Neural cell (in vitro differentiated cells): ENCODE measurements around the gene NRAS. TPM values are rescaled to one million over a fixed set of nuclear protein-coding genes. Genes with fewer than 3 reads are reported as not detected.

Experiments
- H2AFZ ChIP-seq: fragments of 200-600, 300-800 bp; sonication (generic), shearing (Covaris generic); 2 replicates; pipeline ENCODE4 v1.6.0; 2014; ENCODE audit warnings: low read depth, mild to moderate bottlenecking, antibody characterized with exemption, low read length, moderate library complexity
- H3F3A ChIP-seq: fragments of 200-600 bp; shearing (Covaris generic); 2 replicates; pipeline ENCODE4 v1.6.1; 2016; ENCODE audit warnings: mild to moderate bottlenecking, moderate library complexity, mixed read lengths, antibody characterized with exemption, low read length; ENCODE audit not compliant: insufficient read depth, poor library complexity, severe bottlenecking
- H3K27ac ChIP-seq: fragments of 200-600, 300-800 bp; sonication (generic), shearing (Covaris generic); 2 replicates; pipeline ENCODE4 v1.5.1; 2014; ENCODE audit warnings: mild to moderate bottlenecking, low read length, moderate library complexity
- H3K27me3 ChIP-seq: fragments of 300-800, 200-600 bp; sonication (generic), shearing (Covaris generic); 2 replicates; pipeline ENCODE4 v1.6.0; 2014; ENCODE audit warnings: mild to moderate bottlenecking, low read depth, low read length, moderate library complexity; ENCODE audit not compliant: insufficient read depth
- H3K36me3 ChIP-seq: fragments of 300-800, 200-600 bp; sonication (generic), shearing (Covaris generic); 2 replicates; pipeline ENCODE4 v1.5.1; 2014; ENCODE audit warnings: mild to moderate bottlenecking, antibody characterized with exemption, low read length, moderate library complexity; ENCODE audit not compliant: insufficient read depth
- H3K4me2 ChIP-seq: fragments of 300-800, 200-600 bp; sonication (generic), shearing (Covaris generic); 2 replicates; pipeline ENCODE4 v1.6.0; 2014; ENCODE audit warnings: mild to moderate bottlenecking, low read length
- H3K4me3 ChIP-seq: fragments of 300-800, 200-600 bp; sonication (generic), shearing (Covaris generic); 2 replicates; pipeline ENCODE4 v1.5.1; 2014; ENCODE audit warnings: mild to moderate bottlenecking, low read length, moderate library complexity
- H3K79me2 ChIP-seq: fragments of 200-600 bp; shearing (Covaris generic); replicated peaks from 2 replicates; pipeline ENCODE4 v1.6.0; 2014; ENCODE audit warnings: mild to moderate bottlenecking, low read length, moderate library complexity; ENCODE audit not compliant: insufficient read depth
- H3K9ac ChIP-seq: fragments of 300-800, 200-600 bp; sonication (generic), shearing (Covaris generic); 2 replicates; pipeline ENCODE4 v1.6.1; 2016; ENCODE audit warnings: mild to moderate bottlenecking, low read length, mixed read lengths
- H3K9me2 ChIP-seq: fragments of 200-600 bp; shearing (Covaris generic); 2 replicates; pipeline ENCODE4 v1.6.1; 2016; ENCODE audit warnings: mild to moderate bottlenecking, low read length, mixed read lengths; ENCODE audit not compliant: insufficient read depth
- H3K9me3 ChIP-seq: fragments of 200-600, 300-800 bp; sonication (generic), shearing (Covaris generic); 2 replicates; pipeline ENCODE4 v1.6.1; 2016; ENCODE audit warnings: mild to moderate bottlenecking, mixed run types, low read length, moderate library complexity, mixed read lengths
- H4K20me1 ChIP-seq: fragments of 200-600 bp; shearing (Covaris generic); 2 replicates; pipeline ENCODE4 v1.6.1; 2016; ENCODE audit warnings: mild to moderate bottlenecking, mixed run types; ENCODE audit not compliant: insufficient read depth
- CTCF ChIP-seq: fragments of 450-650 bp; IDR thresholded peaks from 2 replicates; pipeline ENCODE4 v1.5.1; 2014; ENCODE audit warnings: antibody characterized with exemption, mild to moderate bottlenecking, moderate library complexity; ENCODE audit not compliant: poor library complexity, severe bottlenecking
- EP300 ChIP-seq: fragments of 450-650 bp; conservative IDR thresholded peaks from 2 replicates; pipeline ENCODE4 v1.6.1; 2014; ENCODE audit warnings: antibody characterized with exemption, mild to moderate bottlenecking, moderate library complexity; ENCODE audit not compliant: poor library complexity, severe bottlenecking
- EZH2 ChIP-seq: fragments of 200-600, 300-800 bp; shearing (Covaris generic), sonication (generic); IDR thresholded peaks from 2 replicates; pipeline ENCODE4 v1.6.1; 2014; ENCODE audit warnings: antibody characterized with exemption, low read length, borderline replicate concordance, mild to moderate bottlenecking; ENCODE audit not compliant: insufficient read depth, poor library complexity, severe bottlenecking
- MXI1 ChIP-seq: fragments of 450-650 bp; conservative IDR thresholded peaks from 2 replicates; pipeline ENCODE4 v1.6.1; 2014; ENCODE audit warnings: antibody characterized with exemption, mild to moderate bottlenecking; ENCODE audit not compliant: poor library complexity, severe bottlenecking
- POLR2AphosphoS5 ChIP-seq: IDR thresholded peaks from 2 replicates; pipeline ENCODE4 v1.6.1; 2012
- RAD21 ChIP-seq: fragments of 450-650 bp; conservative IDR thresholded peaks from 2 replicates; pipeline ENCODE4 v1.6.1; 2014; ENCODE audit warnings: antibody characterized with exemption, mild to moderate bottlenecking, moderate library complexity
- SMC3 ChIP-seq: fragments of 450-650 bp; conservative IDR thresholded peaks from 2 replicates; pipeline ENCODE4 v1.6.1; 2014; ENCODE audit warnings: antibody characterized with exemption, mild to moderate bottlenecking, moderate library complexity; ENCODE audit not compliant: poor library complexity
- TAF1 ChIP-seq: IDR thresholded peaks from 2 replicates; pipeline ENCODE4 v1.6.1; 2012; ENCODE audit warnings: low read depth
- polyA plus RNA-seq: library from polyadenylated mRNA; depleted of rRNA; stranded (reverse); fragments of >200 nt; gene quantifications from 2 replicates; pipeline ENCODE4 v1.2.3, GENCODE V29; 2014
- TF ChIP-seq, protein P1 (sequence below): IDR thresholded peaks from 2 replicates; pipeline ENCODE4 v1.6.1; 2012; ENCODE audit warnings: borderline replicate concordance

Gene NRAS
- polyA plus RNA-seq, 1 donor from 2014 or later: 56.5 TPM

DNA sequence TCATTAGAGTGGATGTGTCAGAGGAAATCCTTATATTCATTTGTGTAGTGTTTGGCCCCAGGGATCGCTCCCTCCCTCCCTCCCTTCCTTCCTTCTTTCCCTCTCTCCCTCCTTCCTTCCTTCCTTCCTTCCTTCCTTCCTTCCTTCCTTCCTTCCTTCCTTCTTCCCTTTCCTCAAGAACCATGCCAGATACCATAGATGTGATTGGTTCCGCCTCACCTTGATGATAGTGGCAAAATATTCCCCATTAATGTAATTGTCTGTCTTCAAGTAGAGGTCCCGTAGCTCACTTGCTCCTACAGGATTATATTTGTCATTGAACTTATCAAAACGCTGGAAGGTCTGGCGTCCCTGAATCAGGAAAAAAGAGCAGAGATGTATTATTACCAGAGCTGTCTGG lies 38.9 kb downstream of the NRAS start:
- H3F3A ChIP-seq: no peaks in the 10 kb centered on the region
- H3K79me2 ChIP-seq: no peaks in the 10 kb centered on the region
- no peak overlapping the region for H3K9ac ChIP-seq
- H3K27me3 ChIP-seq: no peaks in the 10 kb centered on the region
- H3K9me3 ChIP-seq: no peaks in the 10 kb centered on the region
- no peak overlapping the region for H3K4me3 ChIP-seq
- no peak overlapping the region for H3K4me2 ChIP-seq
- TF ChIP-seq, protein P1, sequence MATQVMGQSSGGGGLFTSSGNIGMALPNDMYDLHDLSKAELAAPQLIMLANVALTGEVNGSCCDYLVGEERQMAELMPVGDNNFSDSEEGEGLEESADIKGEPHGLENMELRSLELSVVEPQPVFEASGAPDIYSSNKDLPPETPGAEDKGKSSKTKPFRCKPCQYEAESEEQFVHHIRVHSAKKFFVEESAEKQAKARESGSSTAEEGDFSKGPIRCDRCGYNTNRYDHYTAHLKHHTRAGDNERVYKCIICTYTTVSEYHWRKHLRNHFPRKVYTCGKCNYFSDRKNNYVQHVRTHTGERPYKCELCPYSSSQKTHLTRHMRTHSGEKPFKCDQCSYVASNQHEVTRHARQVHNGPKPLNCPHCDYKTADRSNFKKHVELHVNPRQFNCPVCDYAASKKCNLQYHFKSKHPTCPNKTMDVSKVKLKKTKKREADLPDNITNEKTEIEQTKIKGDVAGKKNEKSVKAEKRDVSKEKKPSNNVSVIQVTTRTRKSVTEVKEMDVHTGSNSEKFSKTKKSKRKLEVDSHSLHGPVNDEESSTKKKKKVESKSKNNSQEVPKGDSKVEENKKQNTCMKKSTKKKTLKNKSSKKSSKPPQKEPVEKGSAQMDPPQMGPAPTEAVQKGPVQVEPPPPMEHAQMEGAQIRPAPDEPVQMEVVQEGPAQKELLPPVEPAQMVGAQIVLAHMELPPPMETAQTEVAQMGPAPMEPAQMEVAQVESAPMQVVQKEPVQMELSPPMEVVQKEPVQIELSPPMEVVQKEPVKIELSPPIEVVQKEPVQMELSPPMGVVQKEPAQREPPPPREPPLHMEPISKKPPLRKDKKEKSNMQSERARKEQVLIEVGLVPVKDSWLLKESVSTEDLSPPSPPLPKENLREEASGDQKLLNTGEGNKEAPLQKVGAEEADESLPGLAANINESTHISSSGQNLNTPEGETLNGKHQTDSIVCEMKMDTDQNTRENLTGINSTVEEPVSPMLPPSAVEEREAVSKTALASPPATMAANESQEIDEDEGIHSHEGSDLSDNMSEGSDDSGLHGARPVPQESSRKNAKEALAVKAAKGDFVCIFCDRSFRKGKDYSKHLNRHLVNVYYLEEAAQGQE: no peak
- TF ChIP-seq EP300 (no peak), POLR2AphosphoS5 (no peak), MXI1 (no peak), SMC3 (no peak)
- no peaks in the 10 kb centered on the region for H4K20me1 ChIP-seq
- H3K36me3 ChIP-seq: no peaks in the 10 kb centered on the region
- H3K27ac ChIP-seq: no peak overlapping the region
- no peaks in the 10 kb centered on the region for H3K9me2 ChIP-seq
- no peak overlapping the region for H2AFZ ChIP-seq

DNA sequence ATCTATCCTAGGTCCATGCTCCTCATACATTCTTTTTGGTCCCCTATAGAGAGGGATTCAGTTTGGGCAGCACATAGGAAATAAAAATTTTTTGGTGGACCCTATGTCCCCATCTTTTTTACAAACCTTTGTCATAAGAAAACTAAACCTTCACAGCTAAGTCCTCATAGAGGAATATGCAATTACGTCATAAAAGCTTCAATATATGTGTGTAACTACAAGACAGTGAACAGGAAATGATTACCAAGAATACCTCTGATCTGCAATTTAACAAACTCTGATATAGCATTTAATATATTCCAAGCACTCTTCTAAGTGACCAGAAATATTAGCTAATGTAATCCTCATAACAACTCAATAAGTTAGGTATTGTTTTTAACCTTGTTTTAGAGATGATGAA lies 40.5 kb downstream of the NRAS start:
- no peaks in the 10 kb centered on the region for H3K27me3 ChIP-seq
- H3K79me2 ChIP-seq: no peaks in the 10 kb centered on the region
- TF ChIP-seq CTCF (no peak), SMC3 (no peak), TAF1 (no peak), POLR2AphosphoS5 (no peak)

GRCh38 chr1:114671939-114672275 lies 44.7 kb downstream of the NRAS start:
- no peak overlapping the region for H3K4me2 ChIP-seq

More for the DNA sequence above, 40.5 kb downstream of the NRAS start:
- Histone ChIP-seq H4K20me1 (no peaks in the 10 kb centered on the region), H3K9me2 (no peaks in the 10 kb centered on the region), H3K4me2 (no peak overlapping the region), H3K9me3 (no peaks in the 10 kb centered on the region), H3K36me3 (no peaks in the 10 kb centered on the region), H3K4me3 (no peak overlapping the region), H2AFZ (no peak overlapping the region), H3K27ac (no peak overlapping the region), H3K9ac (no peak overlapping the region), H3F3A (no peaks in the 10 kb centered on the region)

More at GRCh38 chr1:114671939-114672275, 44.7 kb downstream of the NRAS start:
- Histone ChIP-seq H3K9ac (no peak overlapping the region), H4K20me1 (no peaks in the 10 kb centered on the region), H3K9me2 (no peaks in the 10 kb centered on the region), H3F3A (no peaks in the 10 kb centered on the region), H3K4me3 (no peak overlapping the region), H3K9me3 (no peaks in the 10 kb centered on the region), H3K79me2 (no peaks in the 10 kb centered on the region), H2AFZ (no peak overlapping the region), H3K27me3 (peaks cover 34% of the 10 kb centered on the region), H3K36me3 (no peaks in the 10 kb centered on the region), H3K27ac (no peak overlapping the region)
- TF ChIP-seq MXI1: no peak
- TF ChIP-seq POLR2AphosphoS5: no peak
- no peak for TF ChIP-seq CTCF
- no peak for TF ChIP-seq TAF1
- TF ChIP-seq EZH2: no peak
- TF ChIP-seq SMC3: no peak
- no peak for TF ChIP-seq EP300
- TF ChIP-seq RAD21: no peak
- TF ChIP-seq, protein P1: no peak
